Testis (tissue), 3 donors: ENCODE results near the gene ZNF597. TPM values are rescaled to one million over a fixed set of nuclear protein-coding genes. Genes with fewer than 3 reads are reported as not detected.
"Not testable (repeated sequence)": the region's sequence is repeated elsewhere in the genome, so short reads cannot be mapped to it uniquely, and the experiment has no call there.

Experiments used
- DNase-seq: peaks from one replicate; pipeline ENCODE4 v3.0.0-alpha.2; 2019
- H3K27ac ChIP-seq, 2 donors: fragments of 200-600 bp; sonication (generic); one replicate each; pipeline ENCODE4 v1.5.1; 2019
- H3K27me3 ChIP-seq: fragments of 200-600 bp; sonication (generic); one replicate; pipeline ENCODE4 v1.5.1; 2019
- H3K36me3 ChIP-seq: fragments of 200-600 bp; sonication (generic); one replicate; pipeline ENCODE4 v1.5.1; 2017; ENCODE audit warnings: low read depth; ENCODE audit errors: missing control alignments
- H3K4me1 ChIP-seq: fragments of 200-600 bp; sonication (generic); one replicate; pipeline ENCODE4 v1.5.1; 2019
- H3K4me3 ChIP-seq, 2 donors: fragments of 200-600 bp; sonication (generic); one replicate each; pipeline ENCODE4 v1.5.1; 2017 to 2019
- H3K9me3 ChIP-seq: fragments of 200-600 bp; sonication (generic); one replicate; pipeline ENCODE4 v1.5.1; 2017
- CTCF ChIP-seq, 3 experiments: fragments of 450-650 bp in 2 of 3; fragments of 200-600 bp in 1 of 3; sonication (generic) in 1 of 3; IDR thresholded peaks; one replicate each; pipeline ENCODE4 v1.5.1; 2016 to 2019; ENCODE audit warnings: antibody characterized with exemption in 3 of 3, mild to moderate bottlenecking in 2 of 3, moderate library complexity in 1 of 3
- POLR2A ChIP-seq: fragments of 450-650 bp; IDR thresholded peaks from one replicate; pipeline ENCODE4 v1.6.1; 2017; ENCODE audit warnings: antibody characterized with exemption, mild to moderate bottlenecking, moderate library complexity
- WGBS, 2 donors: methylation state at CpG; one replicate each; pipeline ENCODE4 v1.1.5; 2018; 5-methylcytosine and 5-hydroxymethylcytosine counted together
- intact Hi-C: fragments of 100-400 bp; cut with DNase I; formaldehyde crosslinking; loops from one replicate; pipeline ENCODE4 v1.15.1; 2023; ENCODE audit warnings: low total_unique reads
- polyA plus RNA-seq: library from polyadenylated mRNA; stranded (reverse); fragments of 350-450 nt; fragmentation: Illumina TruSeq; extraction: RNeasy Lipid Tissue Mini Kit (QIAGEN cat#74804); gene quantifications from one replicate; pipeline ENCODE4 v1.2.3, GENCODE V29; 2014; ENCODE audit warnings: low read depth, low replicate concordance; ENCODE audit not compliant: insufficient read depth
- total RNA-seq, 2 donors: library from RNA; depleted of rRNA; stranded (reverse); fragments of >200 nt; gene quantifications; one replicate each; pipeline ENCODE4 v1.2.3, GENCODE V29; 2016

The ZNF597 gene
- total and polyA plus RNA-seq, 3 donors from 2014 or later = 6.9 to 11.0 (median 9.1) TPM

DNA sequence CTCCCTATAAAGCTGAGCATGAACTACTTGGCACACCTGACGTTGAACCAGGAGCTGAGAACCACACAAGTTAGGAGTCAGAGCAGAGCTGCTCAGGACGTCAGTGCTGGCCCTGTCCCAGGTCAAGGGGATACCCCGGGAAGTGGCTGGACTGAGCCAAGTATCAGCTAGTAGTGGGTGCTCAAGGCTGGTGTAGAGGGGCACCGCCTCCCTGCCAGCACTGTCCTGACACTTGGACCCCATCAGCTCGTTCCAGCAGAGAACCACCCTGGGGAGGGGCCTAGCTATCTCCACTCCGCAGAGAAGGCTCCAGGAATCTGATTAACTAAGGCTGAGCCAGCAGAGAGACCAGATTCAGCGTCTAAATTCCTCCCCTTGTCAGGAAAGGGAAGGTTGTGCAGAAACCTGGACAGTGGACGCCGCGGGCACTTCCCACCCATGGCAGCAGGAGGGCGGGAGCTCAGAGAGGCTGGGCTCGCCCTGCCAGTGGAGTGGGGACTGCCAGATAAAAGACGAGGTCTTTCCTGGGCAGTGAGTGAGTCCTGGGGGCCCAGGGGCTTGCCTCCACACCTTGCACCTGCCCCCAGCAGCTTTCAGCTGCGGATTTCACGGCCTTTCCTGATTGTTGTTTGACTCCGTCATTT, 31.0 kb upstream of the ZNF597 start:
- intact Hi-C loops = no loop called here
- no peaks in the 10 kb centered on the region for H3K9me3 ChIP-seq
- 58 to 66% methylated on average over 11 to 16 of the region's 16 CpGs for WGBS, 2 donors
- H3K27ac ChIP-seq = peak overlapping the region in 1 of 2 donors; percentile 13
- no peaks in the 10 kb centered on the region for H3K36me3 ChIP-seq
- DNase-seq = peak; percentile 57
- TF ChIP-seq POLR2A (no peak), CTCF (IDR thresholded peaks at IDR 0.05) (no peak)
- H3K4me1 ChIP-seq = peaks cover 10% of the 10 kb centered on the region
- H3K4me3 ChIP-seq = no peak overlapping the region
- no peaks in the 10 kb centered on the region for H3K27me3 ChIP-seq

GRCh38 chr16:3473596-3473943, 30.3 kb upstream of the ZNF597 start:
- 93 to 100% methylated on average over 3 of the region's 3 CpGs for whole genome bisulfite sequencing, 2 donors
- intact Hi-C loops, DNase-seq, H3K27me3 ChIP-seq, H3K9me3 ChIP-seq, H3K36me3 ChIP-seq, H3K27ac ChIP-seq, H3K4me3 ChIP-seq: not testable (repeated sequence)
- H3K4me1 ChIP-seq = peaks cover 14% of the 10 kb centered on the region

DNA sequence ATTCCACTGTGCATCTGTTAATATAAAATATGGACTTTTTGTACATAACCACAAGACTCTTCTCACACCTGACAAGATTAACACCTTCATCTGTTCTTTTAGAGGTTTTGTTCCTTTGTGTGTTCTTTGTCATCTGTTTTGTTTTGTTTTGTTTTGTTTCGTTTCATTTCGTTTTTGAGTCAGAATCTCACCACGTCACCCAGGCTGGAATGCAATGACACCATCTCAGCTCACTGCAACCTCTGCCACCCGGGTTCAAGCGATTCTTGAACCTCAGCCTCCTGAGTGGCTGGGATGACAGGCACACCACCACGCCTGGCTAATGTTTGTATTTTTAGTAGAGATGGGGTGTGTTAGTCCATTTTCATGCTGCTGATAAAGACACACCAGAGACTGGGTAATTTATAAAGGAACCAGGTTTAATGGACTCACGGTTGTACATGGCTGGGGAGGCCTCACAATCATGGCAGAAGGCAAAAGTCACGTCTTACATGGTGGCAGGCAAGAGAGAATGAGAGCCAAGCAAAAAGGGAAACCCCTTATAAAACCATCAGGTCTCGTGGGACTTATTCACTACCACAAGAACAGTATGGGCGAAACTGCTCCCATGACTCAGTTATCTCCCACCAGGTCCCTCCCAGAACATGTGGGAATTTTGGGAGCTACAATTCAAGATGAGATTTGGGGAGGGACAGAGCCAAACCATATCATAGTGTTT, 29.7 kb upstream of the ZNF597 start:
- Histone ChIP-seq H3K4me3 (no peak overlapping the region), H3K9me3 (no peaks in the 10 kb centered on the region), H3K27ac (no peak overlapping the region), H3K27me3 (no peaks in the 10 kb centered on the region), H3K36me3 (no peaks in the 10 kb centered on the region), H3K4me1 (peaks cover 18% of the 10 kb centered on the region)
- no peak for DNase-seq
- intact Hi-C loops = no loop called here
- TF ChIP-seq CTCF (IDR thresholded peaks at IDR 0.05) = no peak
- no peak for TF ChIP-seq POLR2A
- 82 to 89% methylated on average over 10 of the region's 10 CpGs for WGBS, 2 donors

DNA sequence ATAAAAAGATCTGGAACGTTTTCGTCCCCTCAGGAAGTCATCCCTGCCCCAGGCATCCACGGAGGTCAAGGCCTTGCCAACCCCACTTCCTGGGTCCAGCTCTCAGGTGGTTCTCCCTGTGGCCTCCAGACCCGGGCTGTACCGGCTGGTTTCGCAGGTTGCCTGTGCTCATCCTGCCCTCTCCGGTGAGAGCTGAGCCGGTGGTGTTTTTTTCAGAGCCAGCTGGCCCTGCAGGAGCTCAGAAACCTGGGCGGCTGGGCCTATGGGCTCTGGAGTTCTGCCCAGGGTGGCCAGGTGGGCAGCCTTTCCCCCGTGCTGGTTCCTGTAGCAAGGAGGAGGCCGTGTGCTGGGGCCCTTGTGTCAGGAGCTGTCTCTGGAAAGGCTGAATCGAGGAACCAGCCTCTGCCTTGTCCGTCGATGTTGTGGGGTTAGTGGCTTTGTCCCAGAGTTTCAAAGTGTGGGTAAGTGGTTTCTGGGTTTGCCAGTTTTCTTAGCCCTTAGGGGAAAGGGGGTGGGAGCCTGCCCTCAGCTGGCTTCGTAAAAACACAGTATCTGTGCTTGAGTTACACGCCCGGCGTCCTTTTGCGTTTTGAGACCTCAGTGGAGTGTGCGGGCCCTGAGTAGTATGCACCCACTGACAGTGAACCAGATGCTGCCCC, 28.3 kb upstream of the ZNF597 start:
- Histone ChIP-seq H3K9me3 (no peaks in the 10 kb centered on the region), H3K4me1 (peaks cover 31% of the 10 kb centered on the region), H3K4me3 (no peak overlapping the region), H3K27ac (no peak overlapping the region), H3K27me3 (no peaks in the 10 kb centered on the region), H3K36me3 (no peaks in the 10 kb centered on the region)
- TF ChIP-seq CTCF (IDR thresholded peaks at IDR 0.05) = no peak
- TF ChIP-seq POLR2A = no peak
- no peak for DNase-seq
- WGBS, 2 donors = 85 to 88% methylated on average over 18 to 20 of the region's 20 CpGs
- intact Hi-C loops = no loop called here

GRCh38 chr16:3470723-3471122, 27.4 kb upstream of the ZNF597 start:
- H3K27me3 ChIP-seq = no peaks in the 10 kb centered on the region
- H3K36me3 ChIP-seq = no peaks in the 10 kb centered on the region
- DNase-seq = no peak
- peaks cover 33% of the 10 kb centered on the region for H3K4me1 ChIP-seq
- WGBS, 2 donors = 92 to 93% methylated on average over 9 of the region's 9 CpGs
- no peak overlapping the region for H3K4me3 ChIP-seq
- no peak overlapping the region for H3K27ac ChIP-seq
- intact Hi-C loops = no loop called here
- TF ChIP-seq CTCF (IDR thresholded peaks at IDR 0.05) (no peak), POLR2A (no peak)
- H3K9me3 ChIP-seq = no peaks in the 10 kb centered on the region
